HG02763 (cell line): ENCODE results near the gene IL17REL.

ENCODE experiments used
- ATAC-seq: cut with Tn5 transposase; IDR thresholded peaks from one replicate; pipeline ENCODE4 v1.9.1; 2021; ENCODE audit warnings: mild to moderate bottlenecking, moderate library complexity; ENCODE audit not compliant: unreplicated experiment

IL17REL gene

GRCh38 chr22:50012211-50013181 is at the start of gene IL17REL:
Gene IL17REL, minus strand, starts transcription at chr22:50012765. Its CDS starts 119 bp downstream, at chr22:50012646.
- no peak for ATAC-seq

DNA sequence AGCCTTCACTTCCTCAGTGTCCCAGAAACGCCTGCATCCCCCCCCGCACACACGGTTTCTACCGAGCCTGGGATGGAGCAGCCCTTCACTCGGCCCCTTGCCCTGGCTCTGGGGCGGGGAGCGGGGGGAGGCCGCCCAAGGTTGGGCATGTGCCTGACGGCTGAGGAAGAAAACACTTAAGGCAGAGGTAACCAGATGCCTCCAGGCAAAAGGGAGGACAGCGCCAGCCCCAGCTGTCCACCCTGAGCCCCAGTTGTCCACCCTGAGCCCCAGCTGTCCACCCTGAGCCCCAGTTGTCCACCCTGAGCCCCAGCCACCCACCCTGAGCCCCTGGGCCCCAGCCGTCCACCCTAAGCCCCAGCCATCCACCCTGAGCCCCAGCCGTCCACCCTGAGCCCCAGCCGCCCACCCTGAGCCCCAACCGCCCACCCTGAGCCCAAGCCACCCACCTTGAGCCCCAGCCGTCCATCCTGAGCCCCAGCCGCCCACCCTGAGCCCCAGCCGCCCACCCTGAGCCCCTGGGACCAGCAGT is 49.3 kb upstream of the IL17REL start:
- ATAC-seq = no peak

- ATAC-seq = no peak
Observed at GRCh38 chr22:50061141-50061823, 48.7 kb upstream of the IL17REL start.

DNA sequence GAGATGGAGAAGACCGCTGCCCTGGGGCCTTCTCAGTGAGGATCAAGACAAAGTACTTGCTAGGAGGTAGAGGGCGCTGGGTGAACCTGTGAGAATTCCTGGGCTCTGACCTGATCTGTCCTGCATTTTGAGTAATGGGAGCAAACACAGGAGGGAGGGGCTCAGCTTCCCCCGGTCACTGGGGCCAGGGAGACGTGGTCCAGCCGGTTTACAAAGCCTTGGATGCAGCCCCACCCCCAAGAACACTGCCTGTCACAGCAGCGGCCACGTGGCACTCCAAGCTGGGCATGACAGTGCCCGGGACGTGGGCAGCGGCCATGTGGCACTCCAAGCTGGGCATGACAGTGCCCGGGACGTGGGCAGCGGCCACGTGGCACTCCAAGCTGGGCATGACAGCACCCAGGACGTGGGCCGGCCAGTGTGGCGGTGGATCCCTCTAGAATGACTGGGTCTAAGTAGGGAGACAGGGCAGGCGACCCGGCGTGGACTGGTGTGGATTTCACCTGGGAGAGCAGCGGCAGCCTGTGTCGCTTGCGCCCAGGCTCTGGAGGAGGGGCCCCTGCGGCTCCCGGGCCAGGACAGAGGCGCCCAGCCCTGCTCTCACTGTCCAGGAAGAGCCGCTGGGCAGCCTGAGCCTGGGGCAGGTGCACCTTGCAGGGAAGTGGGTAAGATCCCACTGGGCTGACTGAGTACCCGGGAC is 48.0 kb upstream of the IL17REL start:
- ATAC-seq = no peak

GRCh38 chr22:50059881-50060262 is 47.3 kb upstream of the IL17REL start:
- no peak for ATAC-seq

- ATAC-seq = no peak
Observed at GRCh38 chr22:50058906-50059880, 46.6 kb upstream of the IL17REL start.

DNA sequence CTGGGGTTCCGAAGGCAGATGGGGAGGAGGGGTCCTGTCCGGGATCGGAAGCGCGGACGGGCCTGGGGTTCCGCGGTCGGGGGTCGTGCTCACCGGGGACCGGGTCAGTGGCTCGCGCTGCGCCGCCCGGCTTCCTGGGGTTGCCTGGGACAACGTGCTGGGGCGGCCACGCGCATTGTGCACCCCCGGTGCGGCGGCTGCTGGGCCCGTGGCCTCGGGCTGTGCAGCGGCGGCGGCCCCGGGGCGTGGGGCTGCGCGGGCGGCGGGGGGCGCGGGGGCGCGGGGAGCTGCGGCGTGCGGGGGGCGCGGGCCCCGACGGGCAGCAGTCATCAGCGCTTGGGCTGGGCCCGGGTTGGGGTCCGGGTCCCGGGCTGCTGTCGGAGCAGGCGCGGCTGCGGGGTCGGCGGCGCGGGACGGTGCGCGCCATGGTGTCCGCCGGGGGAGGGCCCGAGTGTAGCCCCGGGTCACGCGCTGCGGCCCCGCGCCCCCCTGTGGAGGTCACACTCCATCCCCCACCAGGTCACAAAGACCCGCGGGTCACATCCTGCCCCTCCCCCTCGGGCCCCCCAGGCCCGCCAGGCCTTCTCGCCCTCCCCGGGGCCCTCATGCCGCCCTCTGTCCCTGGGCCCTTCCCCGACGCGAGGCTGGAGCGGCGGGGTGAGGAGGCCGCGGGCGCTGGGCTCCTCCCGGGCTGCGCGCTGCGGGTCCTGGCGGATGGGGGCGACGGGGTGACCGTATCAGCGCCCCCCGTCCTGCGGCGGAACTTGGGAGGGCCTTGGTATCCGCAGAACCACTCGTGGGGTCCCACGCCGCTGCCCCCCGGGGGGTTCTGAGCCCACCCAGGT is 45.7 kb upstream of the IL17REL start, which contains the start of gene TTLL8:
TSS of gene TTLL8 (minus strand) at position 238 of the 845 bp plus-strand sequence.
- ATAC-seq = no peak

GRCh38 chr22:50057278-50058060 is 44.9 kb upstream of the IL17REL start:
- ATAC-seq = no peak

DNA sequence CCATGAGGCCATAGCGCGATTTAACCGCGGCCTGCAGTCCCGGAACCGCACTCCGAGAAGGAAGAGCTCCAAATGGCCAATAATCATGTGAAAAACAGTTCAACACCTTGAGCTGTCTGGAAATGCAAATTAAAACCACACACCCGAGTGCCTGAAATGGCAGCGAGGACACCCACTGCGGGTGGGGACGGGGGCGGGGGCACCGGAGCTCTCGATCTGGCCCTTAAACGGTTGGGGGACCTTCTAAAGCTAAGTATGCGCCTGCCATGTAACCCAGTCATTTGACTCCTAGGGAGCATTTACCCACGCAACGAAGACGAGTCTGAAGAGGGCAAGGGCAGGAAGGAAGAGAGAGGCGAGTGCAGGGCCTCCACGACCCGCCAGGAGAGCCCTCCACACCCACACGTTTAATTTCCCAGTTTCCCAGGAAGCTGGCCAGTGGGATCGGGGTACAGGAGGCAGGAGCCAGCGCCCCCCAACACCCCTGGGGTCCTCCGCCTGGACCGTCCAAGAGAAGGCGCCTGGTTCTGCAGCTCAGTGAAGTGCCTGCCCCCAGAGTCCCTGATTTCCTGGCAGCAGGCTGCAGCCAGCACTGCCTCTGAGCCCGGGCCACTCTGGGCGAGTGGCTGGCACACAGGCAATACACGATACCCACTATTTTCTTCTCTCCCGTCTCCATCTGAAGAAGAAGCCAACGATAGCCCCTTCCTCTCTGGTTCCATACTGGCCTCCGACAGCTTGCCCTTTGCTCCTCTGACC is 43.8 kb upstream of the IL17REL start:
- no peak for ATAC-seq

DNA sequence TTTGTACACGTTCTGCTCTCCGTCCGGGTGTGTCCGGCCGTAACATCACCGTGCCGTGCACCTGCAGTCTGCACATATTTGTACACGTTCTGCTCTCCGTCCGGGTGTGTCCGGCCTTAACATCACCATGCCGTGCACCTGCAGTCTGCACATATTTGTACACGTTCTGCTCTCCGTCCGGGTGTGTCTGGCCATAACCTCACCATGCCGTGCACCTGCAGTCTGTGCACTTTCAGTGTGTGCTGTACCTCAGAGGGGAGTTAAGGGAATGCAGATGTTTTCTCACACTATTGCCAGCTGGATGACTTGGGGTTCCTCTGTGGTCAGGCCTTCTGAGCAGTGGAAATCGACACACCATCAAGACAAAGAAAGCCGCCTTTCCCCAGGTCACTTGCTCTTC is 41.3 kb upstream of the IL17REL start:
- no peak for ATAC-seq

GRCh38 chr22:50051930-50052329 is 39.4 kb upstream of the IL17REL start:
- ATAC-seq = no peak

DNA sequence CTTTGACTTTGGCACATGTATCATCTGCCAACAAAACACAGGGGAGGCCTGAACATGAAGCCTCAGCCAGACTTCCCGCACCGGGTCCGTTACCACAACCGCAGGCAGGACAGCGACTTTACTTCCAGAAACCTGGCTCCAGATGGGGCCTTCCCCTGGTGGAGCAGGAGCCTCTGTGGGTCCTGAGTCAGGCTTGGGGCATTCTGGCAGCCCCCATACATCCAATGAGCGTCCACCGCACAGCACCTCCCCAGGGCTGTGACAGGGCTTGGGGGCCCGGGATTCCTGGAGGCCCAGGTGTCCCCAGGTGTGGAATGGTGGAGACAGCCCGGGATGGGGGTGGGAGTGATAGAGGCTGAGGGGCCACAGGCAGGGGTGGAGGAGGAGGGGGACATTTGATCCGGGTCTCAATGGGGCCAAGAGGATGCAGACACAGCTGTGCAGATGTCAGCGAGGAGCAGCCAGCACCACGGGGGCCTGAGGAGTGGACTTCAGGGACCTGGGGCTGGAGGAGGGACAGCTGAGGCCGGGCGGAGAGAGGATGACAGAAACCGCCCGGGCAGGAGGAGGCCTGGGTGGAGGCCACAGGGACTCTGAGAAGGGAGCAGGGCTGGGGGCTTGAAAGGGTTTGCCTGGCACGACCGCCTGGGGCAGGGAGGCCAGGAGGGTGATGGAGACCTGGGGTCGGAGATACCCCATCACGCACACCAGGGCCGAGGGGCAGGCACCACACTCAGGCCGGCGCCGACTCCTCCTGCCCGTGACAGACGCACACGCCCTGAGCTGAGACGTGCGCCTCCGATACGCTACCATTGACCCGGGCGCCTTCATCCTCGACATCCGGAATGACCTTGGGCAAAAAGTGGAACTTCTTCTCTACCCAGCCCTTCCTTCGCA is 37.0 kb upstream of the IL17REL start:
- ATAC-seq = no peak

GRCh38 chr22:50048836-50049235 is 36.3 kb upstream of the IL17REL start:
- ATAC-seq = no peak

DNA sequence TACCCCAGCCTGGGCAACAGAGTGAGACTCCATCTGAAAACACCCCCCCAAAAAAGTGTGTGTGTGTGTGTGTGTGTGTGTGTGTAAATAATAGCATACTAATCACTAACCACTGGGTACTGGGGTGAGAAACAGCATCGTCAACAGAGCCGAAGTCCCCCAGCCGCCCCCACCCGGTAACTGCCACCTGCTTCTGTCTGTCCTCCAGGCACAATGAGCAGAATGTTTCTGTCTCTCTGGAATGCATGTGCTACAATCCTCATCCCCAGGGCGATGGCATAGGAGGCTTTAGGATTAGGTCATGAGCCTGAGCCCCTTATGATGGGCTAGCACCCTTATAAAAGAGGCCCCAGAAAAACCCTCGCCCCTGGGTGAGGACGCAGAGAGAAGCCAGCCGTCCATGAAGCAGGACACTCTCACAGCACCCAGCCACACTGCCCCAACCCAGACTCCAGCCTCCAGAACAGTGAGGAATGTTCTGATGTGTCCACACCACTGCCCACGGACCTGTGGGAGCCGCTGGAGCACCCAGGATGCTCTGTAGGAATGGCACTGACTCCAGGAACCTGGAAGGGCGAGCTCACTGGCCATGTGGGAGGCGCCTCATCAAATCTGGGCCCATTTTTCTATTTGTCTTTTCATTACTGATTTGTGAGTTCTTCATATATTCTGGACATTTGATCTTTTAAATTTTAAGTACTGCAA is 35.6 kb upstream of the IL17REL start:
- ATAC-seq = no peak

GRCh38 chr22:50047346-50047745 is 34.8 kb upstream of the IL17REL start:
- ATAC-seq = no peak
